ENCODE results near the gene MR1. TPM values are rescaled to one million over a fixed set of nuclear protein-coding genes. Genes with fewer than 3 reads are reported as not detected.

The MR1 gene
- total RNA-seq, 1 donor: 21.6 TPM

DNA sequence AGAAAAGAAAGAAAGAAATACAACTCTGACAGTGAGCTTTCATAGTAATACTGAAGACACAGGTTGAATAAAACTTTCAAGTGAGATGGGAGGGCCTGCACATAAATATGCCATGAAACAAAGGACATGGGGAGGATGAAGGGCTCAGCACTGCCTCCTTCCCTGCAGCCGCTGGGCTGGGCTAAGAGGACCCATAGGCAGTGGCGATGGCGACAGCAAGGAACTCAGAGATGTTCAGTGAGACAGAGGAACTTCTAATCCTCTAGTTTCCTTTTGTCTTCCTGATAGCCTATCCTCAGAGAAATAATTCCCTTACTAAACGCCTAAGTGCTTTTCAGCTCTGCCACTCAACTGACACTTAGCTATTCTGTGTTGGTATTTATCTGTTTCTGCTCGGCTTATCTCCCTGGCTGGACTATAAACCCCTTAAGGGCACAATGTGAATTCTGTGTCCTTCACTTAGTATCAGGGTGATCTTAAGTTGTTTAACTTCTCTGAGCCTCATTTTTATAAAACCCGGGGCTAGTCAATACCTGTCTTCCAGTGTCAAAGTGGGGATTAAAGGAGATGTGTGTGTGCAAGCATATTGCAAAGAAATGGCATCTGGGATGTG is 30.3 kb downstream of the MR1 start:
- H3K4me3 ChIP-seq (ENCODE audit: low read depth, low read length): no peak overlapping the region
- no peak for DNase-seq (ENCODE audit: low read depth)
- TF ChIP-seq, protein P1, sequence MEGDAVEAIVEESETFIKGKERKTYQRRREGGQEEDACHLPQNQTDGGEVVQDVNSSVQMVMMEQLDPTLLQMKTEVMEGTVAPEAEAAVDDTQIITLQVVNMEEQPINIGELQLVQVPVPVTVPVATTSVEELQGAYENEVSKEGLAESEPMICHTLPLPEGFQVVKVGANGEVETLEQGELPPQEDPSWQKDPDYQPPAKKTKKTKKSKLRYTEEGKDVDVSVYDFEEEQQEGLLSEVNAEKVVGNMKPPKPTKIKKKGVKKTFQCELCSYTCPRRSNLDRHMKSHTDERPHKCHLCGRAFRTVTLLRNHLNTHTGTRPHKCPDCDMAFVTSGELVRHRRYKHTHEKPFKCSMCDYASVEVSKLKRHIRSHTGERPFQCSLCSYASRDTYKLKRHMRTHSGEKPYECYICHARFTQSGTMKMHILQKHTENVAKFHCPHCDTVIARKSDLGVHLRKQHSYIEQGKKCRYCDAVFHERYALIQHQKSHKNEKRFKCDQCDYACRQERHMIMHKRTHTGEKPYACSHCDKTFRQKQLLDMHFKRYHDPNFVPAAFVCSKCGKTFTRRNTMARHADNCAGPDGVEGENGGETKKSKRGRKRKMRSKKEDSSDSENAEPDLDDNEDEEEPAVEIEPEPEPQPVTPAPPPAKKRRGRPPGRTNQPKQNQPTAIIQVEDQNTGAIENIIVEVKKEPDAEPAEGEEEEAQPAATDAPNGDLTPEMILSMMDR (IDR thresholded peaks at IDR 0.05; ENCODE audit: insufficient read depth, low read length): no peak

DNA sequence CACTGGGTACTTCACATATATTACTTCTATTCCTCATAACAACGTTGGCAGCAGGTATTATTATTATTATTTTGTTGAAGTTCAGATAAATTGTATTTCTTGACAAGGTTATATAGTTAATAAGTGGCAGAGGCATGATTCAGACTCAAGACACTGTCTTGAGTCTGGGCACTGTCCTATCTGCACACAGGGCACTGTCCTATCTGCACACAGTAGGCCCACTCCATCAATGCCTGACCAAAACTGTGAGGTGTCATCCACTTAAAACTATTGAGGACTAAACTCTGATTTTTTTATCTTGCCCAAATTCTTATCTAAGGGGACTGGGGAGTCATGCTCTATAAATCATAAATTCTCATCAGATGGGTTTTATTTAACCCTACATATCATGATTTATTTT is 30.9 kb downstream of the MR1 start:
- TF ChIP-seq, protein P1 (IDR thresholded peaks at IDR 0.05; ENCODE audit: insufficient read depth, low read length): no peak
- no peak for DNase-seq (ENCODE audit: low read depth)

DNA sequence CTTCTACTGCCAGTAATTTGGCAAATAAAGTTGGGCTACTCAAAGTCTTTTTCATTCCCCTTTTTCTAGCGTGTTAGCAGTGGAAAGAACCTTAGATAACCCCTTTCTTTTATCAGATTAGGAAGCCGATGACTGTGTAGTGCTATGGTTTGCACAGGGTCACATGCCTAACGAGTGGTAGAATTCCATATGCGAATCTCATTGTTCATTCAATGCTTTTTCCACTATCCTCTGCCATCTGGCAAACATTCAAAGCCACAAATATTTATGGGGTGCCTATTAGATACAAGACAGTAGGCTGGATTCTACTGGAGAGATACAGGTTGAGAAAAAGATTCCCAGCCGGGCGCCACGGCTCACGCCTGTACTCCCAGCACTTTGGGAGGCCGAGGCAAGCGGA is 39.9 kb downstream of the MR1 start:
- peak; percentile 75 for DNase-seq (ENCODE audit: low read depth)
- TF ChIP-seq, protein P1 (IDR thresholded peaks at IDR 0.05; ENCODE audit: insufficient read depth, low read length): no peak
- H3K4me3 ChIP-seq (ENCODE audit: low read depth, low read length): no peak overlapping the region

More for the DNA sequence above, 30.9 kb downstream of the MR1 start:
- no peak overlapping the region for H3K4me3 ChIP-seq (ENCODE audit: low read depth, low read length)

DNA sequence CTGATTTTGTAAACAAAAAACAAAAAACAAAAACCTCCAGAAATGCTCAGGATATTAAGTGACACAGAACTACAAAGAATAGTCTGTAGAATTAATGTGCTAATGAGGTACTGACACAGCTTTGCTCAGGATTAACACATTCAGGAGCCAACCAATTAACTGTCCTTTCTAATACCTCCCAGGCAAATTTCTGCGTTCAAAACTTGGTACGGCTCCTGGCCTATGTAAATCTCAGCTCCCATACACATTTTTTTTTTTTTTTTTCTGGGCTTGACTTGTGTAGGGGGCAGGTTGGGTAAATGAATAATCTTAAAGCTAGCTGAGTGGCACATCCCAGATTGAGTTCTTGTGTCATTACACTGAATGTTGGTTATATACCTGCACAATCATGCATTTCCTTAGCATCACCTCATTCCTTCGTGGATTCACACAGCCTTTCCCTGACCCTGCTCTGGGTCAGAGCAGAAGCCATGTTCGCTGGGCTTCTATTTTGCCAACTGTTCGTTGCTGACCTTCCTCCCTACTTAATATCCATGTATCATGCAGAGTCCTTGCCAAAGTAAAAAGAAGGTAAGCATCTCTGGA is 42.1 kb downstream of the MR1 start:
- no peak for DNase-seq (ENCODE audit: low read depth)
- TF ChIP-seq, protein P1 (IDR thresholded peaks at IDR 0.05; ENCODE audit: insufficient read depth, low read length): no peak
- H3K4me3 ChIP-seq (ENCODE audit: low read depth, low read length): no peak overlapping the region

DNA sequence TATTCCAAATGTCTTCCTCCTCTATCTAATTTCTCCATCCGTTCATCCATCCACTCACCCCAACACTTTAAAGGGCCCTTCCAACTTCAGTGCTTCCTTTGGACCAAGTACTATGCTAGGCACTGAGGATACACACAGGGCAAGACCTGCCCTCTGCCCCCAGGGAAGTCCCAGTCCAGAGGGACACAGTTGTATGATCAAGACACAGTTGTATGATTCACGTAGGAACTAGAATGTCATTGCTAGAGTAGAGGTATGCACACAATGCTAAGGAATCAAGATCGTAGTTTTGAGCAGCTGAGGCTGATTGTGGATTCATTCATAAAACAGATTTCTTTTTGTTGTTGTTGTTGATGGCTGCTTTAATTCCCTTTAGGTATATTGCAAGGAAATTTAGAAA is 43.1 kb downstream of the MR1 start:
- H3K4me3 ChIP-seq (ENCODE audit: low read depth, low read length): no peak overlapping the region
- no peak for DNase-seq (ENCODE audit: low read depth)
- TF ChIP-seq, protein P1 (IDR thresholded peaks at IDR 0.05; ENCODE audit: insufficient read depth, low read length): no peak

DNA sequence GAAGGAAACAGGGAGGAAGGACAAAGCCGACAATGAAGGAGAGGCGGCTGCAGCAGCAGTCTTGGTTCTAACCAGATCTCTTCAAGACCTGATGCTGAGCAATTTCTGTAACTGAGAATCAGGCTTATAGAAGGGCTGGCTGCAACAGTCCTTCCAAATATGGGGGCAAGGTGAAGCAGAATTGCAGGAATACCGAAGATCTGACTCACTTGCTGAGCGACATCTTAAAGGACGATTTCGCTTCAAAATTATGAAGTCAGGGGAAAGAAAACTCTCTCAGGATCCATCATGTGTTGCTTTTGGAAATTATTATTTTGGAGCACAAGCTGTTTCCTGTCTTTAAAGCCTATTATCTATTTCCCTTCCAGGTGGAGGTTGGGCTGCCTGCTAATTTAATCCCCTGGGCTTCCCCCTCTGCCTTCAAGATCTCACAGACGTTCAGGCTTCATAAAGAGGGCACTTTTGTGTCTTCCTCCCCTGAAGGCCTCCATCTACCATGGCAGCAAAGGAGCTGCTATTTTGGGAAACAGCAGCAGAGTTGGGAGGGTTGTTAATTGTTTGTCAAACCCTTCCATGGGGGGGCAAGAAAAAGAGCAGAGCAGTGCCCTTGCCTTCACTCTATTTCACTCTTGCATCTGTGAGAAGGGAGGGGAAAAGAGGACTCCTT is 43.9 kb downstream of the MR1 start:
- DNase-seq (ENCODE audit: low read depth): peak; percentile 31
- H3K4me3 ChIP-seq (ENCODE audit: low read depth, low read length): no peak overlapping the region
- TF ChIP-seq, protein P1 (IDR thresholded peaks at IDR 0.05; ENCODE audit: insufficient read depth, low read length): no peak

Data from fibroblast of the aortic adventitia (primary cell).